ENCODE measurements around the gene ANKRD34C. TPM values are rescaled to one million over a fixed set of nuclear protein-coding genes. Genes with fewer than 3 reads are reported as not detected.

ANKRD34C gene
- total RNA-seq, 1 experiment from 2014 or later, result not detected

- TF ChIP-seq ZMAT4 (CRISPR knock-in tag; IDR thresholded peaks at IDR 0.05), result no peak
- TF ChIP-seq FOXP1 (CRISPR knock-in tag; IDR thresholded peaks at IDR 0.05; ENCODE audit: borderline replicate concordance), result peak; percentile 80; the same call in 1 of the 2 replicates
- TF ChIP-seq ZBTB43 (CRISPR knock-in tag; IDR thresholded peaks at IDR 0.05), result peak; percentile 67; the same call in 1 of the 2 replicates
- peak; percentile 91; the same call in 1 of the 2 replicates for TF ChIP-seq ZNF232 (CRISPR knock-in tag; IDR thresholded peaks at IDR 0.05)
- peak; percentile 47; the same call in 1 of the 2 replicates for TF ChIP-seq TEAD1 (CRISPR knock-in tag; IDR thresholded peaks at IDR 0.05)
- TF ChIP-seq FOXK1 (CRISPR knock-in tag; IDR thresholded peaks at IDR 0.05), result peak; percentile 48; the same call in 1 of the 2 replicates
- TF ChIP-seq HMGXB4 (CRISPR knock-in tag; IDR thresholded peaks at IDR 0.05), result peak; percentile 79; the same call in 1 of the 2 replicates
- 0 out of 2 replicates have a peak, but pooled peaks have one; percentile 60 for TF ChIP-seq PREB (CRISPR knock-in tag; IDR thresholded peaks at IDR 0.05; ENCODE audit: borderline replicate concordance)
- no peak for TF ChIP-seq STAT6 (CRISPR knock-in tag; conservative IDR thresholded peaks at IDR 0.05; ENCODE audit: low read depth)
- no peak for TF ChIP-seq FOXJ3 (CRISPR knock-in tag; IDR thresholded peaks at IDR 0.05; ENCODE audit: borderline replicate concordance)
- TF ChIP-seq MYBL2 (CRISPR knock-in tag; IDR thresholded peaks at IDR 0.05), result peak; percentile 66; the same call in 1 of the 2 replicates
- peak; percentile 41; the same call in 1 of the 2 replicates for TF ChIP-seq IRF1 (CRISPR knock-in tag; IDR thresholded peaks at IDR 0.05)
- no peak; the same call in 1 of the 2 replicates for TF ChIP-seq SP1 (CRISPR knock-in tag; conservative IDR thresholded peaks at IDR 0.05)
- peak; percentile 34 for TF ChIP-seq ETV6 (CRISPR knock-in tag; IDR thresholded peaks at IDR 0.05)
- TF ChIP-seq RELA (CRISPR knock-in tag; IDR thresholded peaks at IDR 0.05; ENCODE audit: borderline replicate concordance), result peak; percentile 63; the same call in 1 of the 2 replicates
- TF ChIP-seq ZNF425 (CRISPR knock-in tag; conservative IDR thresholded peaks at IDR 0.05), result no peak
- TF ChIP-seq CDX4 (CRISPR knock-in tag; IDR thresholded peaks at IDR 0.05; ENCODE audit: borderline replicate concordance), result no peak
- TF ChIP-seq ZNF138 (CRISPR knock-in tag; conservative IDR thresholded peaks at IDR 0.05), result no peak
- TF ChIP-seq FOXP4 (CRISPR knock-in tag; IDR thresholded peaks at IDR 0.05), result no peak
- peak; percentile 34; the same call in 1 of the 2 replicates for TF ChIP-seq ESRRA (CRISPR knock-in tag; IDR thresholded peaks at IDR 0.05; ENCODE audit: borderline replicate concordance)
- 0 out of 2 replicates have a peak, but pooled peaks have one; percentile 27 for TF ChIP-seq ELF4 (CRISPR knock-in tag; IDR thresholded peaks at IDR 0.05; ENCODE audit: low read depth)
- TF ChIP-seq ZBTB21 (CRISPR knock-in tag; IDR thresholded peaks at IDR 0.05; ENCODE audit: borderline replicate concordance), result no peak
- TF ChIP-seq NR1H2 (CRISPR knock-in tag; IDR thresholded peaks at IDR 0.05), result no peak
Measured at GRCh38 chr15:79310985-79311900, 28.7 kb downstream of the ANKRD34C start, which contains the start of gene TMED3 (continued).

Measured in WTC11 (cell line).